ENCODE data around the gene SLC39A11. TPM values are rescaled to one million over a fixed set of nuclear protein-coding genes. Genes with fewer than 3 reads are reported as not detected.

SLC39A11 gene
- total RNA-seq, 1 experiment from 2014 or later = 18.6 TPM

DNA sequence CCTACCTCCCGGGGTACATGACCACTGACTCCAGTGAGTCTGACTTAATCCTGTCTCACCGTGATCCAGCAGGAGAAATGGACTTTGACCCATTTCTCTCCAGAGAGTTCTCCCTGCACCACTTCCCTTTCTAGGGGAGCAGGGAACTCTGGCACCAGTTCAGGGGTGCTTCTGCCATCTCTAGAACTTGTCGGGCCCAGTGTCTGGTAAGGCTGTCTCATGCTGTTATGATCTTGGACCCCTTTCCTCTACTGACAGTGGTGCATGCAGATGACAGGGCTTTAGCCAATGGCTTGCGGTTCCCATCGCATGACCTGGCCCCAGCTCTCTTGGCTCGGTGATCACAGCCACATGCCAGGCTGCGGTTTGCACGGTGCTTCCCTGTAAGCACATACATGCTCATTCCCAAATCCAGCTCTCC is 62.0 kb downstream of the SLC39A11 start:
- ChIA-PET CTCF (no interaction called here), POLR2A (ENCODE audit: low non-redundant PET) (no interaction called here)
- Histone ChIP-seq H3K4me1 (ENCODE audit: insufficient read depth, low read length, poor library complexity, severe bottlenecking) (no peaks in the 10 kb centered on the region), H3K36me3 (ENCODE audit: insufficient read depth, low read length, poor library complexity, severe bottlenecking) (no peaks in the 10 kb centered on the region), H3K27ac (ENCODE audit: low read depth, low read length, poor library complexity, severe bottlenecking) (no peak overlapping the region), H3K4me3 (ENCODE audit: low read depth, low read length, poor library complexity, severe bottlenecking) (no peak overlapping the region), H3K9me3 (ENCODE audit: low read depth, low read length, poor library complexity, severe bottlenecking) (no peaks in the 10 kb centered on the region), H3K27me3 (replicated peaks; ENCODE audit: insufficient read depth, low read depth, low read length, poor library complexity) (no peaks in the 10 kb centered on the region)
- intact Hi-C loops (cut with micrococcal nuclease; ENCODE audit: unreplicated experiment) = no loop called here
- DNase-seq (ENCODE audit: low spot score) = no peak
- TF ChIP-seq, protein P1, sequence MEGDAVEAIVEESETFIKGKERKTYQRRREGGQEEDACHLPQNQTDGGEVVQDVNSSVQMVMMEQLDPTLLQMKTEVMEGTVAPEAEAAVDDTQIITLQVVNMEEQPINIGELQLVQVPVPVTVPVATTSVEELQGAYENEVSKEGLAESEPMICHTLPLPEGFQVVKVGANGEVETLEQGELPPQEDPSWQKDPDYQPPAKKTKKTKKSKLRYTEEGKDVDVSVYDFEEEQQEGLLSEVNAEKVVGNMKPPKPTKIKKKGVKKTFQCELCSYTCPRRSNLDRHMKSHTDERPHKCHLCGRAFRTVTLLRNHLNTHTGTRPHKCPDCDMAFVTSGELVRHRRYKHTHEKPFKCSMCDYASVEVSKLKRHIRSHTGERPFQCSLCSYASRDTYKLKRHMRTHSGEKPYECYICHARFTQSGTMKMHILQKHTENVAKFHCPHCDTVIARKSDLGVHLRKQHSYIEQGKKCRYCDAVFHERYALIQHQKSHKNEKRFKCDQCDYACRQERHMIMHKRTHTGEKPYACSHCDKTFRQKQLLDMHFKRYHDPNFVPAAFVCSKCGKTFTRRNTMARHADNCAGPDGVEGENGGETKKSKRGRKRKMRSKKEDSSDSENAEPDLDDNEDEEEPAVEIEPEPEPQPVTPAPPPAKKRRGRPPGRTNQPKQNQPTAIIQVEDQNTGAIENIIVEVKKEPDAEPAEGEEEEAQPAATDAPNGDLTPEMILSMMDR (conservative IDR thresholded peaks at IDR 0.05; ENCODE audit: low read depth, low read length) = no peak
- no peak for TF ChIP-seq EZH2 (IDR thresholded peaks at IDR 0.05; ENCODE audit: borderline replicate concordance, low read depth, low read length, poor library complexity, severe bottlenecking)
- BruUV-seq (replicated peaks) = no TSS peak

DNA sequence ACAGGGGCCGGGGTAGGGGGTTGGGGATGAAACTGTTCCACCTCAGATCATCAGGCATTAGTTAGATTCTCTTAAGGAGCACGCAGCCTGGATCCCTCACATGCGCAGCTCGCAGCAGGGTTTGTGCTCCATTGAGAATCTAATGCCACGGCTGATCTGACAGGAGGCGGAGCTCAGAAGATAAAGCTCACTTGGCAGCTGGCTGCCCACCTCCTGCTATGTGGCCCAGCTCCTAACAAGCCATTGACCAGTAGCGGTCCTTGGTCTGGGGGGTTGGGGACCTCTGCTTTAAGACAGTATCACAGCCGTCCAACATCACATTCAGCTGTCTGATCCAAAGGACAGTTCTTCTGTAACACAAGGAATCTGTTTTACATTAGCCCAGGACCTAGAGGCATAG is 62.5 kb downstream of the SLC39A11 start:
- Histone ChIP-seq H3K27ac (ENCODE audit: low read depth, low read length, poor library complexity, severe bottlenecking) (no peak overlapping the region), H3K4me1 (ENCODE audit: insufficient read depth, low read length, poor library complexity, severe bottlenecking) (no peaks in the 10 kb centered on the region), H3K4me3 (ENCODE audit: low read depth, low read length, poor library complexity, severe bottlenecking) (no peak overlapping the region), H3K9me3 (ENCODE audit: low read depth, low read length, poor library complexity, severe bottlenecking) (no peaks in the 10 kb centered on the region), H3K27me3 (replicated peaks; ENCODE audit: insufficient read depth, low read depth, low read length, poor library complexity) (no peaks in the 10 kb centered on the region), H3K36me3 (ENCODE audit: insufficient read depth, low read length, poor library complexity, severe bottlenecking) (no peaks in the 10 kb centered on the region)
- TF ChIP-seq EZH2 (IDR thresholded peaks at IDR 0.05; ENCODE audit: borderline replicate concordance, low read depth, low read length, poor library complexity, severe bottlenecking) = no peak
- TF ChIP-seq, protein P1 (conservative IDR thresholded peaks at IDR 0.05; ENCODE audit: low read depth, low read length) = no peak
- intact Hi-C loops (cut with micrococcal nuclease; ENCODE audit: unreplicated experiment) = no loop called here
- BruUV-seq (replicated peaks) = no TSS peak
- POLR2A ChIA-PET (ENCODE audit: low non-redundant PET) = no interaction called here
- no peak for DNase-seq (ENCODE audit: low spot score)
- CTCF ChIA-PET = no interaction called here

DNA sequence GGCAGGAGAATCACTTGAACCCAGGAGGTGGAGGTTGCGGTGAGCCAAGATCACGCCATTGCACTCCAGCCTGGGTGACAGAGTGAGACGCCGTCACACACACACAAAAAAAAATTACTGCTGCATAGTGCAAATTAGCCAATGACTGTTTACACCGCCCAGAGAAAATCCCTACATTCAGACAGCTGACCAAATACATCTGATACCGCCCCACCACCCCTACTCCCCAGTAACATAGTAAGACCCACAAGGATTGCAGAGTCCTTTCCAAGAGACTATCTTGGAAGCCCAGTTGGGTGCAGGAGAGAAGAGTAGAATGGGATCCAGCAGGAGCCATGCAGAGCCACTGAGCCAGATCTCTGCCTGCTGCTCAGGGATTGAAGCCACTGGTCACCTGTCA is 63.5 kb downstream of the SLC39A11 start:
- Histone ChIP-seq H3K27me3 (replicated peaks; ENCODE audit: insufficient read depth, low read depth, low read length, poor library complexity) (no peaks in the 10 kb centered on the region), H3K27ac (ENCODE audit: low read depth, low read length, poor library complexity, severe bottlenecking) (no peak overlapping the region), H3K9me3 (ENCODE audit: low read depth, low read length, poor library complexity, severe bottlenecking) (no peaks in the 10 kb centered on the region), H3K36me3 (ENCODE audit: insufficient read depth, low read length, poor library complexity, severe bottlenecking) (no peaks in the 10 kb centered on the region), H3K4me3 (ENCODE audit: low read depth, low read length, poor library complexity, severe bottlenecking) (no peak overlapping the region), H3K4me1 (ENCODE audit: insufficient read depth, low read length, poor library complexity, severe bottlenecking) (no peaks in the 10 kb centered on the region)
- DNase-seq (ENCODE audit: low spot score) = no peak
- no TSS peak for BruUV-seq (replicated peaks)
- TF ChIP-seq EZH2 (IDR thresholded peaks at IDR 0.05; ENCODE audit: borderline replicate concordance, low read depth, low read length, poor library complexity, severe bottlenecking) = no peak
- TF ChIP-seq, protein P1 (conservative IDR thresholded peaks at IDR 0.05; ENCODE audit: low read depth, low read length) = no peak
- POLR2A ChIA-PET (ENCODE audit: low non-redundant PET) = no interaction called here
- CTCF ChIA-PET = no interaction called here
- intact Hi-C loops (cut with micrococcal nuclease; ENCODE audit: unreplicated experiment) = no loop called here
